Measurements from ENCODE around the gene KIF16B.

- TF ChIP-seq CTCF (conservative IDR thresholded peaks at IDR 0.05; ENCODE audit: low read depth, low read length) = no peak
- TF ChIP-seq EZH2 (IDR thresholded peaks at IDR 0.05; ENCODE audit: low read length, unreplicated experiment) = no peak
- no peak for TF ChIP-seq EZH2phosphoT487 (IDR thresholded peaks at IDR 0.05; ENCODE audit: borderline replicate concordance, low read length)
Observed at GRCh38 chr20:16488616-16489015, 84.6 kb downstream of the KIF16B start.

Data from PC-3 (cell line).